HAP-1 (cell line): ENCODE results near the gene LRRC32.

Experiments used
- DNase-seq, 2 experiments: peaks; one replicate each; pipeline ENCODE4 v3.0.0-alpha.2; 2016 to 2020; ENCODE audit warnings: low spot score in 2 of 2
- H3K27me3 ChIP-seq: fragments of 250-450 bp; sonication (Bioruptor Pico); 2 replicates; pipeline ENCODE4 v1.5.1; 2020; ENCODE audit warnings: low read depth, mild to moderate bottlenecking, moderate library complexity
- H3K36me3 ChIP-seq: fragments of 250-450 bp; sonication (Bioruptor Pico); replicated peaks from 2 replicates; pipeline ENCODE4 v1.5.1; 2020; ENCODE audit warnings: mild to moderate bottlenecking
- H3K4me1 ChIP-seq: fragments of 250-450 bp; sonication (Bioruptor Pico); 2 replicates; pipeline ENCODE4 v1.5.1; 2020; ENCODE audit warnings: mild to moderate bottlenecking
- H3K4me3 ChIP-seq: fragments of 250-450 bp; sonication (Bioruptor Pico); 2 replicates; pipeline ENCODE4 v1.5.1; 2020; ENCODE audit warnings: mild to moderate bottlenecking, moderate library complexity
- H3K9me3 ChIP-seq: fragments of 250-450 bp; sonication (Bioruptor Pico); 2 replicates; pipeline ENCODE4 v1.5.1; 2020; ENCODE audit warnings: mild to moderate bottlenecking, moderate library complexity
- in situ Hi-C: fragments of 300-500 bp; cut with MboI; formaldehyde crosslinking; loops from 3 replicates; pipeline ENCODE4 v1.14.3; 2020; ENCODE audit warnings: low sequenced_read_pairs, inconsistent platforms, mixed read lengths

LRRC32 gene

DNA sequence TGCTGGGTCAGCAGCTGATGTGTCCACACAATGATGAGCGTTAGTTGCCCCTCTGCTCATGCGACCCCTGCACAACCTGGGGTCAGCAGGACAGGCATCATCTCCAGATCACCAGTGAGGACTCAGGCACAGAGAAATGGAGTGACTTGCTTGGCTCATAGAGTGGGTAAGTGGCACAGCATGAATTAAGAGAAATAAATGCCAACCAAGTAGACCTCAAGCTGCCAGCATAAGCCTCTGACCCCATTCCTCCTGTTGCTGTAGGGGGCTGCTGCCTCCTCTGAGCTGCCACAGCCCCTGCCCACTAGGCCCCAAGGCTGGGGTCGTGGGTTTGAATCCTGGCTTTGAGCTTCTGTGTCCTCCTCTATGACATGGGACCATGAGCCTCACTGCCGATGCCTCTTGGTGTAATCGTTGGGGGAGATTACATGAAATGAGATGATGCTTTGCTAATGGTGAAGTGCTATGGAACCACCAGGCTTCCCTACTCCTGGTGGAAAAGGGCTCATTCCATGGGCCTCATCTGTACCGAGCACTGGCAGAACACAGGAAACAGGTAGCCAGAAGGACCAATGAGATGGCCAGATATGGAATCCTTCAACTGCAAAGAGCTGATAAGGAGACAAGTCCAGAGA is 33.6 kb downstream of the LRRC32 start:
- Histone ChIP-seq H3K27me3 (no peaks in the 10 kb centered on the region), H3K4me1 (no peaks in the 10 kb centered on the region), H3K4me3 (no peak overlapping the region), H3K9me3 (no peaks in the 10 kb centered on the region), H3K36me3 (no peaks in the 10 kb centered on the region)
- no peak for DNase-seq
- in situ Hi-C loops, result no loop called here

DNA sequence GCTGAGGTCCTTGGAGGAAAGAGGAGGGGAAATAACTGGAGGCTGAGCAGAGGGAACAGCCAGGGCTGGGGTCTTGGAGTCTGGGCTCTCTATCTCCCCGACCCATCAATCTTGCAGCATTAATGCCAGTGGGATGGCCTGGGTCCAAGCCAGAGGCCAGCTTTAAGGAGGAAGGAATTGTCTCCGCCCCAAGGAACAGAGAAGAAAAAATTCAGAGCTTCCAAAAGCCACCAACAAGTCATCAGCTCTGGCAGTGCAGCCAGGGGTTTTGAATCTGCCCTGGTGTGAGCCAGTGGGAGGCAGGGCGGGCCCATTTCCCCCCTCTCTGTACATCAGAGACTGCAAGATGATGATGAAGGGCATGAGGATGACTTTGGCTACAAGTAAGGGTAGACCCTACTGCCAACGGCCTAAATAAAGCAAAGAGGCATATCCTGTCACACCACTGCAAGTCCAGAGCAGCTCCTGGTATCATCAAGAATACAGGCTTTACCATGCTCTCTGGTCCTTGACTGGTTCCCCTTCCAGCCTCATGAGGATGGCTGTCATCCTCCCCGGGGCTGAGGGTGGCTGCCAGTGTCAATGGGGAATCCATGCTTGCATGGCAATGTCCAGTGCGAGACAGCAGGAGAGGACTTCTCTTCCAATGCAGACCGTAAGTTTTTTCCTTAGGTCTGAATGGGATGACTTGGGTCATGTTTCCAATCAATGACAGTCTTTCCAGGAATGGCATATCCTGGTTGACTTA is 34.4 kb downstream of the LRRC32 start:
- H3K9me3 ChIP-seq, result no peaks in the 10 kb centered on the region
- in situ Hi-C loops, result no loop called here
- no peaks in the 10 kb centered on the region for H3K4me1 ChIP-seq
- H3K27me3 ChIP-seq, result no peaks in the 10 kb centered on the region
- no peak for DNase-seq
- no peaks in the 10 kb centered on the region for H3K36me3 ChIP-seq
- H3K4me3 ChIP-seq, result no peak overlapping the region

DNA sequence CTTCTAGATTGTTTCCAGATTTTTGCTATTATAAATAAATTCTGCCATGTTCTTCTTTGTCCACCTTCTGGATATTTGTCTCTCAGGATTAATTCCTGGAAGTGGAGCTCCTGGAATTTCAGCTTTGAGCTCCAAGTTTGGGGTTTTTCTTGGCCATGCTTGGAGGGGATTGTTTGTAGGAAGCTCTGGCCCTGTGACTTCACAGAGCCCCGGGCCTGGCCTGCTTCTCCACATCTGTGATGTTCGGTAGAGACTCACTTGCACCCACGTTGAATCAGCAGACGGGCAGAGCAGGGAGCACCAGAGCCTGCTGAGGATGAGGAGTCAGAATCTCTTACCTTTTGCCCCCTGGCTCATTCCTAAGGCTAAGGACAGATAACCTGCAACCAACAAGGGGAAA is 35.7 kb downstream of the LRRC32 start:
- Histone ChIP-seq H3K4me1 (no peaks in the 10 kb centered on the region), H3K9me3 (no peaks in the 10 kb centered on the region), H3K4me3 (no peak overlapping the region), H3K36me3 (no peaks in the 10 kb centered on the region), H3K27me3 (no peaks in the 10 kb centered on the region)
- in situ Hi-C loops, result no loop called here
- no peak for DNase-seq

DNA sequence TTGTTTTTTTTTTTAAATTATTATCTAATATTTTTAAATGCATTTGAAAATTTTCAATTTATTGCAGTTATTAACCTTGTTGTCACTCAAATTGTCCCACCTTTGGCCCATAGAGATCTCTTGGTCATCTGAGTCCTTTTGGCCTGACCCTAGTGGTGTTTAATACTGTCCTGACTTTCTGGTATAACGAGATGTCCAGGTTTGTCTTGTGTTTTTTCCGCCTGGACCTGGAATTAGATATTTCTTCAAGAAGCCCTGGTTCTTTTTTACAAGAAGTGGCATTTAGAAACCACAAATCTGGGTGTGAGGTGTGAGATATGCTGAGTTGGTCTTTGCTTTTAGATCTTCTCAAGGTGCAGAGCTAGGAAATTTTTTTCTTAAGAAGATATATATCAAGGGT is 38.1 kb downstream of the LRRC32 start:
- Histone ChIP-seq H3K4me1 (no peaks in the 10 kb centered on the region), H3K27me3 (no peaks in the 10 kb centered on the region), H3K36me3 (no peaks in the 10 kb centered on the region), H3K9me3 (no peaks in the 10 kb centered on the region), H3K4me3 (no peak overlapping the region)
- DNase-seq, result no peak
- in situ Hi-C loops, result no loop called here

DNA sequence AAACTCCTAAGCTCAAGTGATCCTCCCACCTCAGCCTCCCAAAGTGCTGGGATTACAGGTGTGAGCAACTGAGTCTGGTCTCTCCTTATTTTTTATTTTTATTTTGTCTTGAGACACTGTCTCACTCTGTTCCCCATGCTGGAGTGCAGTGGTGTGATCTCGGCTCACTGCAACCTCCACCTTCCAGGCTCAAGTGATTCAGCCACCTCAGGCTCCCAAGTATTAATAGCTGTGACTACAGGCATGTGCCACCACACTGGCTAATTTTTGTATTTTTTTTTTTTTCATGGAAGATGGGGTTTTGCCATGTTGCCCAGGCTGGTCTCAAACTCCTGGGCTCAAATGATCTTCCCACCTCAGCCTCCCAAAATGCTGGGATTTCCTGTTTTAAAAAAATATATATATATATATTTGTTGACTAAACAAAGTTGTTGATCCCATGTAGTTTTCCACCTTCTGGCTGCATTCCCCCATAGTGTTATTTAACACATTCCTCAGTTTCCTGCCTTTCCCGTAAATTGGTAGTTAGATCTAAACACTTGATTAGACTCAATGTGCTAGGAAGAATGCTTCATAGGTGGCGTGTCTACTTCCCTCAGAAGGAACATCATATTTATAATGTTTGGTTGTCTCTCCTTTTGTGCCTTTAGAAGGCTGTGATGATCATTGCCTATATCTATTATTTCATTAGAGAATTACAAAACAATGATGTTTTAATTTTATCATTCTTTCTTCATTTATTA is 38.8 kb downstream of the LRRC32 start:
- H3K36me3 ChIP-seq, result no peaks in the 10 kb centered on the region
- no peaks in the 10 kb centered on the region for H3K4me1 ChIP-seq
- H3K27me3 ChIP-seq, result no peaks in the 10 kb centered on the region
- in situ Hi-C loops, result no loop called here
- no peak for DNase-seq
- no peaks in the 10 kb centered on the region for H3K9me3 ChIP-seq
- H3K4me3 ChIP-seq, result no peak overlapping the region

DNA sequence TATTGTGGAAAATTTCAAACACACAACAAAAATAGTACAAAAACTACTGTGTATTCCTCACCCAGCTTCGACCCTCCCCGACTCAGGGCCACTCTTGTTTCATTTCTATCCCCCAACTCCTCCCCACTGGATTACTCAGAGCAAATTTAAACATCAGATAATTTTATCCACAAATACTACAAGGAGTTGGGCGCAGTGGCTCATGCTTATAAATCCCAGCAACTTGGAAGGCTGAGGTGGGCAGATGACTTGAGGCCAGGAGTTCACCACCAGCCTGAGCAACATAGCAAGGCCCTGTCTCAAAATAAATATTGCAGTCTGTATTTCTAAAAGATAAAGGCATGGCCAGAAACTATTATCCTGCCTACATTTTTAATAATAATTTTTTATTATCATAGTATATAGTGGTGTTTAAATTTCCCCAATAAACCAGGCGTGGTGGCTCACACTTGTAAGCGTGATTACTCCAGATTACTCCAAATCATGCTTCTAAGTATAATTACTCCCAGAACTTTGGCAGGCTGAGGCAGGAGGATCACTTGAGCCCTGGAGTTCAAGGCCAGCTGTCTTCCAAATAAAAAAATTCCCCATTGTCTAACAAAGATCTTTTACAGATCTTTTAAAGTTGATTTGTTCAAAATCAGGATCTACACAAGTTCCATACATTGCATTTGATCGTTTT is 39.8 kb downstream of the LRRC32 start:
- Histone ChIP-seq H3K9me3 (no peaks in the 10 kb centered on the region), H3K36me3 (no peaks in the 10 kb centered on the region), H3K4me1 (no peaks in the 10 kb centered on the region), H3K27me3 (no peaks in the 10 kb centered on the region), H3K4me3 (no peak overlapping the region)
- in situ Hi-C loops, result no loop called here
- DNase-seq, result no peak

DNA sequence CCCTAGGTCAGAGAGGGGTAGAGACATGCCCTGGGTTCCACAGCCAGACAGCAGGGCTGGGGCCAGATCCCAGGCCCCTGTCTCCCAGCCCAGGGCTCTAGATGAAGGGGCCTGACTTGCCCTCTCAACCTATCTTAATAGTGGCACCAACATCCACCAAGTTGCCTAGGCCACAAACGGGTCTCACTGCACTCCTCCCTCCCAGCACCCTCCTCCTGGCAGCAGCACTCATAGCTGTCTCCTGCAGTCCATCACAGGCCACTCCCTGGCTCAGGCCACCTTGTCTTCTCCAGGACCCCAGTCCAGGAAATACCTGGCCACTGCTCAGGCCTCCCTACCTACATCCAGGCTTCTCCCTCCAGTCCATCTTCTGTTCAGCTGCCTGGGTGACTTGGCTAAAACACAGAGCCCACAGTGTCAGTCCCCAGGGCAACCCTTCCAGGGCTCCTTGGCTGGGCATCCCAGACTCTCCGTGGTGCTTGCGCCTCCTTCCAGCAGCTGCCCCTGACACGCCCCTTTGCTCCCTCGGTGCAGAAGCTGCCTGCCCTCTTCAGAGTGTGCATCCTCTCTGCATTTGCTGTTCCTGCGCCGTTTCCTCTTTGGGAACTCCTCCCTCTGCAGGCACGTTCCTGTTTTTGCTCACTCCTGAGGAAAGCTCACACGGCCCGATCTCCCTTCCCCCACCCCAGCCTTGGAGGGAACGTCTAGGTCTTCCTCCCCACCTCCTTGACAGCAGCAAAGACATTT is 40.5 kb downstream of the LRRC32 start:
- DNase-seq, result peak in 1 of 2 experiments; percentile 17
- no peaks in the 10 kb centered on the region for H3K4me1 ChIP-seq
- H3K4me3 ChIP-seq, result no peak overlapping the region
- H3K9me3 ChIP-seq, result no peaks in the 10 kb centered on the region
- H3K27me3 ChIP-seq, result no peaks in the 10 kb centered on the region
- H3K36me3 ChIP-seq, result no peaks in the 10 kb centered on the region
- in situ Hi-C loops, result no loop called here

DNA sequence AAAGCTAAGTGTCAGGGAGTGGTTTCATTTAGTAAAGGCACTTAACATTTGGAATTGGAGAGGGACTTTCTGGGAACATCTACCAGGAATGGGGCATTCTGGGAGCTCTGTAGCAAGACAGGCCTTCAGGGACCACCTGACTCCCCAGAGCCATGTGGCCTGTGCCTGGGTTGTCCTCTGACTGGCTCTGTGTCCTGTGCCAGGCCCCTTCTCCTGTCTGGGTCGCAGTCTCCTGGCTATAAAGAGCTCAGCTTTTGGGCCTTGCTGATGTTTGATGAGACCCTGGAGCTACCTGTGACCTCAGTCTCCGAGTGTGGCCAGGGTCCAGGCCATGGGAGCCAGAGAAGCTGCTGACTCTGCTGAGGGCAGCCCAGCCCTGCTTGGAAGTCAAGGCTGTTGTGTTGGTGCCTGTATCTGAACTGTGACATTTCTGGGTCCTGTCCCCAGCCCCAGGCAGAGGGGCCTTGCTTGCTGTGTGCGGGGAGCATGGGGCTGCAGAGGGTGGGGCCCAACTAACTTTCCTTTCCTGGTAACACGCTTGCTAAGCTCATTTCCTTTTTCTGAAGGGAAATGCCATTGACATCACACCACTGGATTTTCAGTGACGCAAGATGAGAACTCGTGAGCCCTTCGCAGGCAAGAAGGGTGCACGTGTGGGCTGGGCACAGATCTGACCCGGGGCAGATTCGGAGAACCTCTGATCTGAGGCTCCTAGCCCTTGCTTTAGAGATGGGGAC is 41.3 kb downstream of the LRRC32 start:
- Histone ChIP-seq H3K27me3 (no peaks in the 10 kb centered on the region), H3K36me3 (no peaks in the 10 kb centered on the region), H3K9me3 (no peaks in the 10 kb centered on the region), H3K4me1 (no peaks in the 10 kb centered on the region), H3K4me3 (no peak overlapping the region)
- no peak for DNase-seq
- in situ Hi-C loops, result no loop called here

DNA sequence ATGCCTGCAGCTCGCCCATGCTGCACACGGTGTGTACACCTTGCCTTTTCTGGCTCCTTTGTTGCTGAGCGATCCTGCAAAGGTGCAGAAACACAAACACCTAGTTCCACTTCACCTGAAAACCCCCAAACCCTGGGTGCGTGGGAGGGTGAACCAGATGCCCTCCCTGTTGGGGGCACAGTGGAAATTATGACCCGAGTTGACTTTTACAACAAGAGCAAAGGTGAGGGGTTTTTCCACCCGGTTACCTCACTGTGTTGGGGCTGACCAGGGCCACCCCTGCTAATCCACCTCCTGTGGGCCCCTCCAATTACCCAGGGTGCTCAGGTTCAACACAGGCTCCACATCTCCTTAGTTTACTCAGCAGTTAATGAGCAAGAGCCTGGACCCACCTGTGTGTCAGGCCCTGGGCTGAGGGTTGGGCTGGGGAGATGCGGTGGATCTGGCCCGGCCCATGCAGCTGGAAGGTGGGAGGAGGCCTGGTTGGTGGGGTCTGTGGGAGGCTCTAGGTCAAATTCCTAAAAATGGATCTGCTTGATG is 42.1 kb downstream of the LRRC32 start:
- Histone ChIP-seq H3K4me3 (no peak overlapping the region), H3K27me3 (no peaks in the 10 kb centered on the region), H3K36me3 (no peaks in the 10 kb centered on the region), H3K9me3 (no peaks in the 10 kb centered on the region), H3K4me1 (no peaks in the 10 kb centered on the region)
- no peak for DNase-seq
- in situ Hi-C loops, result no loop called here

DNA sequence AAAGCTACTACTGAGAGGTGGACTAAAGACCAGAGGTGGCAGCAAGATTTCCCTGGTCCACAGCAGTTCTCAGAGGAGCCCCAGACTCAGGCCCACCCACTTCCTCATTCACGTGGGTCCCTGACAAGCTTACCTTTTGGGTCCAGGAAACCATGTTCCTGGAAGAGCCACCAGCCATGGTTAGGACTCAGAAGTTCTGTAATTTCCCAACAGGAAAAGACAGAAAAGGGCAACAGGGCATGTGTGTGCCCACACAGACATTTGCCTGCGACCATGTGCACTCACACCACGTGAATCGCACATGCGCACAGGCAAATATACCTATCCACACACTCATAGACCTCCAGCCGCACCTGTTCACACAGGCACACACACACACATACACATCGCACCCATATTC is 42.9 kb downstream of the LRRC32 start:
- Histone ChIP-seq H3K9me3 (no peaks in the 10 kb centered on the region), H3K36me3 (no peaks in the 10 kb centered on the region), H3K27me3 (no peaks in the 10 kb centered on the region), H3K4me1 (no peaks in the 10 kb centered on the region), H3K4me3 (no peak overlapping the region)
- in situ Hi-C loops, result no loop called here
- no peak for DNase-seq

DNA sequence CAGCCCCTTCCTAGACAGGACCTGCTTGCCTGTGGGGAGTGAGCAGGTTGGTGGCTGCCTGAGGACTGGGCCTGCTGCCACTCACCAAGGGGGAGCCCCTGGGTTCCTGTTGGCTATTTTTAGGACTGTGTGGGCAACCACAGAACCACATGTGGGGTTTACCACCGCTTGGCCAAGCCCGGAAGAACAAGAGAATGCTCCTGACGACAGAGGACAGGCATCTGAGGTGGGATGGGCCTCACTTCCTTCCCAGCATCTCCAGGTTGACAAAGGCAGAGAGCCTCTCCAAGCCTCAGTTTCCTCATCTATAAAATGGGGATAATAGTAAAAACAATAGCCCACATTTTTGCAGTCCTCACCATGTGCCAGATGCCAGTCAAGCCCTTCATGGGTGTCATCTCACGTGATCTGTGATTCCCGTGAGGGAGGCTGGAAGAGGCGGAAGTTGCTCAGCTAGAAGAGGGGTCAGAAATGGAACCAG is 43.6 kb downstream of the LRRC32 start:
- no peak for DNase-seq
- H3K36me3 ChIP-seq, result no peaks in the 10 kb centered on the region
- in situ Hi-C loops, result no loop called here
- no peaks in the 10 kb centered on the region for H3K27me3 ChIP-seq
- no peak overlapping the region for H3K4me3 ChIP-seq
- H3K9me3 ChIP-seq, result no peaks in the 10 kb centered on the region
- no peaks in the 10 kb centered on the region for H3K4me1 ChIP-seq

DNA sequence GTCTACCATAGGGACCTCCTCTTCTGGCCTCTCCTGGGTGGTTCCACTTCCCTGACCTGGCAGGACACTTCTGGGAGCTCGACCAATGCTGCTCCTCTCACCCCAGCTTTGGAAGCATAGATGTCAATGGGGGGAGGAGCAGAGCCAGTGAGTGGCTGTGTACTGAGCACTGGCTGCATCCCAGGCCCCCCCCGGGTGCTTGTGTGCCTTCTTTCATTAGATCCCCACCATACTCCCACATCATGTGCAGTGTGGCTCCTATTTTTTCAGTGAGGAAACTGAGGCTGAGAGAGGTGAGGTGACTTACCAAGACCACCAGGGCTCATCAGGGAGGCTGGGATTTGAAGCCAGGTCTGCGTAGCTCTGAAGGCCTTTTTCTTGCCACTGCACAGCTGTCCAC is 44.3 kb downstream of the LRRC32 start:
- Histone ChIP-seq H3K4me3 (no peak overlapping the region), H3K36me3 (no peaks in the 10 kb centered on the region), H3K27me3 (no peaks in the 10 kb centered on the region), H3K4me1 (no peaks in the 10 kb centered on the region), H3K9me3 (no peaks in the 10 kb centered on the region)
- DNase-seq, result no peak
- in situ Hi-C loops, result no loop called here
